ENCODE measurements around the gene SRP9.

Gene SRP9

DNA sequence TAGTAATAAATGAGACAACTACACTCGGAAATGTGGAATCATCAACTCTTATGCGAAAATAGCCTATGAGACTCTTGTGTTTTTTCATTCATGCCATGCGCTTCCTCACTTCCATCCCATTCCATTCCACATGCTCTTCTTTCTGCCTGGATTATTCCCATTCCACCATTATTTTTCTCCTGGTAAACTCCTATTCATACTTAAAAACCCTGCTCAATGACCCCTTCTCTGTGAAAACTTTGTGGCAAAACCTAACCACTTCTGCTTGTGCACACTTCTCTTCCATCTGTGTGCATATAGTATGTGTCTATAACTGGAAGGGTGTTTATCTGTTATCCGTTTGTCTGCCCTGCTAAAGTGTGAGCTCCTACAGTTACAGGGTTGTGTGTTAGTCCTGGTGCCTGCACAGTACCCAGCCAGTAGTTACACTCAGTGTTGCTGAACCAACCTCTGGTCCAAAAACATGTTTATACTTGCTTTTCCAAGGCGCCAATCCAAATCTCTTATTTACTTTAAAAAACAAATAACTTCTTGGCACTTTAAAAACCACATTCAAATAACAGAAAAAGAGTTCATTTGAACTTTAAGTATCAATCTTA is 43.0 kb downstream of the SRP9 start:
- H3K4me3 ChIP-seq (ENCODE audit: low read depth, low read length) = no peak overlapping the region
- TF ChIP-seq, protein P1, sequence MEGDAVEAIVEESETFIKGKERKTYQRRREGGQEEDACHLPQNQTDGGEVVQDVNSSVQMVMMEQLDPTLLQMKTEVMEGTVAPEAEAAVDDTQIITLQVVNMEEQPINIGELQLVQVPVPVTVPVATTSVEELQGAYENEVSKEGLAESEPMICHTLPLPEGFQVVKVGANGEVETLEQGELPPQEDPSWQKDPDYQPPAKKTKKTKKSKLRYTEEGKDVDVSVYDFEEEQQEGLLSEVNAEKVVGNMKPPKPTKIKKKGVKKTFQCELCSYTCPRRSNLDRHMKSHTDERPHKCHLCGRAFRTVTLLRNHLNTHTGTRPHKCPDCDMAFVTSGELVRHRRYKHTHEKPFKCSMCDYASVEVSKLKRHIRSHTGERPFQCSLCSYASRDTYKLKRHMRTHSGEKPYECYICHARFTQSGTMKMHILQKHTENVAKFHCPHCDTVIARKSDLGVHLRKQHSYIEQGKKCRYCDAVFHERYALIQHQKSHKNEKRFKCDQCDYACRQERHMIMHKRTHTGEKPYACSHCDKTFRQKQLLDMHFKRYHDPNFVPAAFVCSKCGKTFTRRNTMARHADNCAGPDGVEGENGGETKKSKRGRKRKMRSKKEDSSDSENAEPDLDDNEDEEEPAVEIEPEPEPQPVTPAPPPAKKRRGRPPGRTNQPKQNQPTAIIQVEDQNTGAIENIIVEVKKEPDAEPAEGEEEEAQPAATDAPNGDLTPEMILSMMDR (IDR thresholded peaks at IDR 0.05; ENCODE audit: low read depth, low read length) = no peak

DNA sequence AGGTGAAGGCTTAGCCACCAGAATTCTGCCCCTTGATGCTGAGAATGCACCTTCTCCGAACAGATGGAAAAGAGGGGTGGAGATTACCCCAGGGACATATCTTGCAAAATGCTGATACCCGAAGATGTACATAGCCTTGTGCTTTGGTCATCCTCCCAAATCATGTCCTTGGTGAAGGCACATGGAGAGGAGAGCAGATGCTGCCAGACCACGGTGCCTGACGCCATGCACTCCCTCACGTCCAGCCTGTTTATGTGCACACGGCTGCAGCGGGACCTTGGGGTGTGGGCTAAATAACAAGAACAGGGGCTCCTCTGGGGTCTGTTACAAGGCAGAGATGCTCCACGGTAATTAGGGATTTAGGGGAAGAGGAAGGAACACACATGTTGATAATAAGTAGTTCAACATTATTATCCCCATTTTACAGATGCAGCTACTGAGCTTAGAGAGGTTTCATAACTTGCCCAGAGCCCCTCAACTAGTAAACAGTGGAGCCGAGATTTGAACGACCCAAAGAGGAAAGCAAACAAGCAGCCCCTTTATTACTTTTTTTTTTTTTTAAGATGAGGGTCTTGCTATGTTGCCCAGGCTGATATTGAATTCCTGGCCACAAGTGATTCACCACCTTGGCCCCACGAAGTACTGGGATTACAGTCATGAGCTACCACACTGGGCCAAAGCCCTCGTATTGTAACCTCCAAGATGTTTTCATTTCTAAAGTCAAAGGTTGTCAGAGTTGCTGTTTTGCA is 45.2 kb downstream of the SRP9 start:
- TF ChIP-seq, protein P1 (IDR thresholded peaks at IDR 0.05; ENCODE audit: low read depth, low read length) = no peak
- H3K4me3 ChIP-seq (ENCODE audit: low read depth, low read length) = no peak overlapping the region

DNA sequence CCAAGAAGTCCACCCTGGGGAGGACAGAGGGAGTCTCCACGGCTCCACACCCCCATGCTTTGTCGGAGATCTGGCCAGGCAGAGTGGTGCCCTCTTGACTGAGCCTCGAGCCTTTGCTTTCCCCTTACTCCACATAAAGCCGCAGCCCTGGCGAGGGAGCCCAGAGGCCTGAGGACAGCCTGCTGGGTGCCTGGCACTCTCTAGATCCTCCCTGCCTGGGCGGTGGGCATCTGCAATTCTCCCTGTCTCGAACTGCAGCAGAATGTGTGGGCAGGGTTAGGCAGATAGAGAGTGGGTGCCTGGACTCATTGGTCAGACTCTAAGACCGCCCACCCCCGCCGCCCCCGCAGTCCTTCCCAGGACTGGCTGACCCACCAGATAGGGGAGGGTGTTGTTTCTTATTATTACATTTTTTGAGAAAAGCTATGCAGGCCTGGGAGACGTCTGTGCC is 46.2 kb downstream of the SRP9 start:
- H3K4me3 ChIP-seq (ENCODE audit: low read depth, low read length) = no peak overlapping the region
- TF ChIP-seq, protein P1 (IDR thresholded peaks at IDR 0.05; ENCODE audit: low read depth, low read length) = no peak

DNA sequence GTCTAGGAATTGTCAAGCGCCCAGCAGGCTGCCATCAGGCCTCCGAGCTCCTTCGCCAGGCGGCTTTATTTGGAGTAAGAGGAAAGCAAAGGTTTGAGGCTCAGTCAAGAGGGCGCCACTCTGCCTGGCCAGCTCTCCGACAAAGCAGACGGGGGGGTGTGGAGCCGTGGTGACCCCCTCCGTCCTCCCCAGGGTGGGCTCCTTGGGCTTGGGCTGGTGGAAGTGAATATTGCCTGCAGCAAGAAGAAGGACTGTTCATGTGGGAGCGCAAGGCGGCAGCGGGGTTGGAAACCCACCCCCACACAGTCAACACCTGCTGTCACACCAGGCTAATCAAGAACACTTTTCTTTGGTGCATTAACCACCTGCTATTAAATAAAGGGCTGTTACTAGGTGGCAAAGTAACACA is 46.9 kb downstream of the SRP9 start:
- TF ChIP-seq, protein P1 (IDR thresholded peaks at IDR 0.05; ENCODE audit: low read depth, low read length) = no peak
- no peak overlapping the region for H3K4me3 ChIP-seq (ENCODE audit: low read depth, low read length)

DNA sequence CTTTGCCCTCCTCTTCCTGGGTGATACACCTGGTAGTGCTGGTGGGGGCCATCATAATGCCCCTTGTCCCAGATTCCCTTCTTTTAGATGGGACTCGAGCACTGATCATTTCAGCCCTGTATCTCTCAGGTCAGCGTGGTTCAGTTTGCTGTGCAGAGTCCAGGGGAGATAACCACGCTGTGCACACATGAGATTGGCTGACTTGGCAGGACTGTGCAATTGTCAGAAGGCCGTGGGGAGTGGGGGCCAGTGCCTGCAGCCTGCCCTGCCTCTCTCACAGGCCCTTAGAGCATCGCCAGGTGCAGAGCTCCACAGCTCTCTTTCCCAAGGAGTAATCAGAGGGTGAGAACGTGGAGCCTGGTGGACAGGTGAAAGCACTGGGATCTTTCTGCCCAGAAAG is 47.5 kb downstream of the SRP9 start:
- TF ChIP-seq, protein P1 (IDR thresholded peaks at IDR 0.05; ENCODE audit: low read depth, low read length) = no peak
- H3K4me3 ChIP-seq (ENCODE audit: low read depth, low read length) = no peak overlapping the region

DNA sequence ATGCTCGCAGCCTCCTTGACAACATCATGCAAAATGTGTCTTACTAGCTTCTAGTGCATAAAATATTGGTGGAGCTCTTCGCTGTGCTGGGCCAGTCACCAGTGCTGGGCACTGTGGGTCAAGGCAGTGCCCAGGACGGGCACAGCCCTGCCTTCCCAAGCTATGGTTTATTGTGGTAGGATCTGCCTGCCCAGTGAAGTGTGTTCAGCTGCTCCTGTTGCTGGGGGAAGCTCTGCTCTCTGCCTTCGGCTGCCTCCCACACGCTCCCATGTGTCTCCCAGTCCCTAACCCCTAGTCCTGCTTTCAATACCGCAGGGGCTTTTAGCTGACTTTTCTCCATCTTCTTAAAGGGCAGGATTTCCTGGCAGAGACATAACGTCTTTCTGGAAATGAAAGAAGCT is 48.0 kb downstream of the SRP9 start:
- TF ChIP-seq, protein P1 (IDR thresholded peaks at IDR 0.05; ENCODE audit: low read depth, low read length) = no peak
- H3K4me3 ChIP-seq (ENCODE audit: low read depth, low read length) = no peak overlapping the region

DNA sequence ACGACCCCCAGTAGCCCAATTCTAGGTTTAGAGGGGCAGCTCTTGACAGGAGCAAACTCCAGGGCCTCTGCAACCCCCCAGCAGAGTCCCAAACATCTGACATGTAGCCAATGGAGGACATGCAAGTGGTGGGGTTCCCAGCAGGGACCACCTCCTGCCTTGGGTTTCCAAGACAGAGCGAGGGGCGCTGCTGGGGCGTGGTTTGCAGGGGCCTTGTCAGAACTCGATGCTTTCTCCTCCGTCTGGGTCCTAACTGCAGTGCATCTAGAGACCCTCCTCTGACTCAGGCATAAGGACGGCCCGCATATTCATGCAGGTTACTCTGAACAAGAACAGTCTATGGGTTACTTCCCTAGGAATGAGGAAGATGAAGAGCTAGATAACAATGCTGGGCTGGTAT is 49.5 kb downstream of the SRP9 start:
- TF ChIP-seq, protein P1 (IDR thresholded peaks at IDR 0.05; ENCODE audit: low read depth, low read length) = no peak
- no peak overlapping the region for H3K4me3 ChIP-seq (ENCODE audit: low read depth, low read length)

Measured in WI38 (cell line).